HG02970 (cell line): ENCODE data around the gene DMD.

ENCODE experiments used
- ATAC-seq: cut with Tn5 transposase; IDR thresholded peaks from one replicate; pipeline ENCODE4 v1.9.1; 2021; ENCODE audit warnings: mild to moderate bottlenecking, moderate library complexity, moderate number of reproducible peaks; ENCODE audit not compliant: unreplicated experiment, low FRiP score

The DMD gene

DNA sequence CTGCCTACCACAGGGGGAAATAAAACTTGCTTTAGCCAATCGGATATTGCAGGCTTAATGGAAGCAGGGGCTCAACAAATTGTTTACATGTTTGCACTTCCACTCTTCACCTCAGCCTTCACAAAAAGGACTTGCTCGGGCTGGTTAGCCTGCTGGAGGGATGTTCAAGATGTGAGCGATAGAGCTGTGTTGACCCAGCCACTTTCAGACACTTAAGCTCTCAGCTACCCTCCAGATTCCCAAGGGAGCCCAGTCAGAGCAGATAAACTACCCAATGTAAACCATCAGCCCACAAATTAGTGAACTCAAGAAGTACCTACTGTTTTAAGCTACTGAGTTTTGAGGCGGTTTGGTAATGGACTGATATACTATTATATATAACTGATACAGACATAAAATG, 1631.1 kb downstream of the DMD start:
- no peak for ATAC-seq

DNA sequence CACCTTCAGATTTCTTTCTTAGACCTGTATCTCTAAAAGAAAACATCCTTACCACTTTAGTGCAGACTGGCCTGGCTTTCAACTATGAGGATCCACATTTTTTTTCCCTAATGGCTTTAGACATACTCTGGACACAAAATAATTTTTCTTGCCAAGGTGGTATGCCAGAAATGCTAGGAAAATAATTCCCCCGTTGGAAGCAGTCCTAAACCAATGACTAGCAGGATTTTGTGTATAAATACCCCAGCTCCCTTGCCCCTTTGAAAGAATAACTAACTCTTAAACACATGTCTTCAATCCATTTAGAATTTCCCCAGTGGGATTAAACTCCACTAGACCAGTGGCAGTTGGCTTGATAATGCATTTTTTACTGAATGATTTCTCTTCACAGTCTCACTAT, 1639.0 kb downstream of the DMD start:
- ATAC-seq: no peak

DNA sequence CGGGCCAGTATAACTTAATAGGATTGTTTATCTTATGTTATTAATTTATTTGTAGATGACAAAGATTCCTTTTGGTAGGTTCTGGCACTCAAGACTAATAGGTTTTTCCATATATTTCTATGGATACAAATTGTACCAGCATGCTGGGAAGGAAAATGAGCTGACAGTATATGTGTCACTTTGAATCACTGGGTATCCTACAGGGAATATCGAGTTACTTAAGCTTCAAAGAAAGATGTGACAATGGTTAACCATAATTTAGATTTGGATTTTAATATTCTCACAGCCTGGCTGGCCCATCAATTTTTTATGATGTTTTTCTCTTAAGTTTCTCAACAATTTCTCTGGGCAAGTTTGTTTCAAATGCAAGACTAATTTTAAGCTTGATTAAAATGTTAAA, 1640.7 kb downstream of the DMD start:
- no peak for ATAC-seq

DNA sequence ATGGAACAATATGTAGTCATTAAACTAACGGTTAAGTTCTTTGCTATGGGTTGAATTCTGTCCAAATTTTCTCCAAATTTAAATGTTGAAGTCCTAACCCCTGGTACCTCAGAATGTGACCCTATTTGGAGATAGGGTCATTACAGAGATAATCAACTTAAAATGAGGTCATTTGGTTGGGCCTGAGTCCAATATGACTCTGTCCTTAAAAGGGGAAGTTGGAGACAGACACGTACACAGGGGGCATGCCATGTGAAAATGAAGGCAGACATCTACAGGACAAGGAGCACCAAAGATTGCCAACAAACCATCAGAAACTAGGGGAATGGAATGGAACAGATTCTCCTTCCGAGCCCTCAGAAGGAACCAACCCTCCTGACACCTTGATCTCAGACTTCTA, 1647.6 kb downstream of the DMD start:
- no peak for ATAC-seq

DNA sequence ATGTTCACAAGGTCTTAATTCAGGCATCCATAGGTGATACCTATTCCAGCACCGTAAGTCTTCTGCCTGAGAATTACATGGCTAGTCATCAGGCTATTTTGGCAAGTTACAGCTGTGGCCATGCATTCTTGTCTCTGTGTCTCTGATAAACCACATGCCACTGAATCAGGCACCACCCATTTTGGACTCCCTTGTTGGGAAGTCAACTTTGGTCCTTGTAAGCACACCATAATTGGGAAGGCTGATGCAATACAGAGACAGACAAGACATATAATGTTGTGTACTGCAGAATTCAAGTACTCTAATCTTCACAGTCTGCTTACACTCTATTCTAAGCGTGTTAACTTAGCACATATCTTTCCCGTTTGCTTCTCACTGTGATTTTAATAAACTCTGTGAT, 1655.8 kb downstream of the DMD start:
- ATAC-seq: no peak

DNA sequence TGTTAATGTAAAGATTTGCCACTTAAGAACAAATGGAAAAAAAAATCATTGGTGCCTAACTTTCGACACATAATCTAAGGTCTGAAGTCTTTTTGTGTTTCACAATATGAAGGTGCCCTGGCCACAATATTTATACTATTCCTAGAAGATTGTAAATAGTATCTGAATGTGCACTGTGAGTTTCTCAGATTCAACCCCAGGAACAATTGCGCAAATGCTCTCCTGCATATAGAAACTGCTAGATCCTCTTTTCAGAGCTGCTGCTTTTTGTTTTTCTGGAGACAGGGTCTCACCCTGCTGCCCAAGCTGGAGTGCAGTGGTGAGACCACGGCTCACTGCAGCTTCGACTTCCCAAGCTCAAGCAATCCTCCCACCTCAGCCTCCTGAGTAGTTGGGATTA, 1659.4 kb downstream of the DMD start:
- ATAC-seq: no peak

DNA sequence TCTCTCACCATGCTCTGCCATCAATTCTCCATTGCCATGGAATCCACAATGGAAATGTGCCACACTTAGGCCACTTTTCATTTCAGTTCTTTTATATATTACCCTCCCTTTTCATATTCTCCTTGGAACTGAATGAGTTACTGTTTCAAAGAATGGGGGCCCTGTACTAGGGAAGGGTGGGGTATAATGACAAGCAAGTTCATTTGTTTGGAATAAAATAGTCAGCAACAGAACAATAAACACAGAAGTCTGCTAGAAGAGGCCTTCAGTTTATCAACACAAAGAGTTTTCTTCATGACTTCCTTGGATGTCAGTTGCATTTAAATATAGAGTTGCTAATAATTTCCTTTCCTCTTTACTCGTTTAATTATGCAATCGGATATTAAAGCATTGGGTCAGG, 1661.2 kb downstream of the DMD start:
- no peak for ATAC-seq

DNA sequence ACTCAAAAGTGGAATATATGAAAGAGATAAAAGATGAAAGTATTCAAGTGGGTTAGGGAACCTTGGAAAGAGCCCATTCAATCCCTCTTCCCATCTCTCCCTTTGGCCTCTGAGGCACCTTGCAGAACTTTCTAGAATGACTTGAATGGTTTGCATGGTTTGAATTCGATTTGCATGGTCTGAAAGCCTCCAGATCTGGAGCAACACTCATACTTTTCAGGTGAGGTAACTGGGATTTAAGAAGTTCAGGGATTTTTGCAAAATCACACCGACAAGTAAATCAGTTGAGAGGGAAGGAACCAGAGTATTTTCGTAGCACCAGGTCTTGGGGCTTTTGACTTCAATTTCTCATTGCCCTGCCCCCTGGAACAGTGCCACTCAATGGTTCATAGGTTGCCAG, 1663.5 kb downstream of the DMD start:
- ATAC-seq: no peak

DNA sequence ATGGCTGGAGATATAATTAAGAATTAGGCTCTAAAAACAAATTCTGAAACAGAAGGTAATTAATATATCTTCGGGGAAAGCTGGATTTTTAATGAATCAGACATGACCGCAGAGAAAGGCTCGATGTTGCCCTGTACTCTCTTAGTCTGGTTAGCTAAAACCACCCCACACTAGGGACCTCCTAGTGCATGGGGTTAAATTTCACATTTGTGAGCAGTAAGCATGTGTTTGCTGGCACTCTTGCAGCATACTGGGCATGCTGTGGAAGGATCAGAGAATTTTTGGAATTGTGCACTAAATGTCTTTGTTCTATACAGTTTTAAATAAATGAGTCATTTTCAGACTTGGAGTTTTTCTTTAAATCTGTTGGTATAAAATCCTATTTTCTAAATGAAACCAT, 1663.9 kb downstream of the DMD start:
- ATAC-seq: no peak

DNA sequence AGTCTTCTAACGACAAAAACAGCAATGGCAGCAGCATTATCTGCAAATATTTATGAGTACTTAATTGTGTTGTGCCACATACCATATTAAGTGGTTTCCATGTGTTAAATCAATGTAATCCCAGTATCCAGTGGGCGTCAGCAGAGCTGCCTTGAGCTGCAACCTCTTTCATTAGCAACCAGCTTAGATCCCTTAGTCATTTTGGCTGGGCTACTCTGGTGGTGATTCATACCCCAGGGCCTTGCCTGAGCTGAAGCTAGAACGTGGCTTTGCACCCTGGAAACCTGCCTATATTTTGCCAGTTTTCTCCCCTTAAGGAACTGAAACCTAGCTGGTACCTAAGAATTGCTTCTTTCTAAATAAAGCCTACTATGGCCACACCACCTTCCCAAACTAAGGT, 1665.2 kb downstream of the DMD start:
- ATAC-seq: no peak

DNA sequence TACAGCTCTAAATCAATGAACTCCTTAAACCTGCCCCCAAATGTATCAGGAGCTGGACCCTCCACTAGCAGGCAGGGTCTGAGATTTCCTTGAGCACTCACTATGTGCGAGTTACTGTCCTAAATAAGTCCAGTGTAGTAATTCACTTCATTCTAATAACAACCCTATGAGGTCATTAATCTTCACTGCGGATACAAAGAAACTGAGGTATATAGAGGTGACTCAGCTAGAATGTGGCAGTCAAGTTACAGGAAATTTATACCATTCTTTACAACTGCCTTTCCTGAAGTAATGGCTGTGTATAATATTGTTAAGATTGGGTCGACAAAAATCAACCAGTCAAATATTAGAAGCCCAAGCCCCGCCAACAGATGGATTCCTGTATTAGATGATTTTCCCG, 1665.6 kb downstream of the DMD start:
- no peak for ATAC-seq

DNA sequence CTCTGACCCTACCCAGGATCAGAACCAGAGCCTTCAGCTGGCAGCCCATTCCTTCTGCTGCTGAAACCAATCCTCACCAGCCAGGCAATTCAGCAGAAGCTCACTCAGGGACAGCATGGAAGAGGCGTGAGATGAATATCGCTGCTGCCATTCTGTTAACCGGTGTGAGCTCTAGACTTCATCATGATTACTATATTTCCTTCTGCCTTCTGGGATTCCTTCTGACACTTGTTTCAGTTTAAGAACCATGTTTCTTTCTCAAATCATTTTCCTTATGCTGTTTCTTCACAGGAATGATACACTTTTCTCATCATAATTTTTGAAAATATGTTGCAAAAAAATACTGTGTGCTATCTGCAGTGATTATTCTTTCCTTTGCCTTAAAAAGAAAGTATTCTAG, 1666.2 kb downstream of the DMD start:
- ATAC-seq: no peak

DNA sequence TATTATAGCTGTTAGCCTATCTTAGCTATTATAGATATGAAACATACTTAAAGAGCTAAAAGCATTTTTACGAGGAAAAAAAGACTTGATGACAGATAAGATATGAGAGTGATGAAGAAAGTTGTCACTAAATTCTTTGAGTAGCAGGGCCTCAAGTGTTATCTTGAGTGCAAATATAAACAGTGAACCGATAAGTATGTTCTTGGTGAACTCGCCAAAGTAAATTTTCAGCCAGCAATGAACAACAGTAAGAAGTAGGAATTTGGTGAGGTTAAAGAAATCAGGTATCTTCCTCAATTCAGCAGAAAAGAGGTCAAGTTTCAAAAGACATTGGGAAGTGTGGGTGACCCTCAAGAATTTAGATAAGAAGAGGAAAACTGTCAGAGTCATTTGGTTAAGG, 1667.7 kb downstream of the DMD start:
- no peak for ATAC-seq

DNA sequence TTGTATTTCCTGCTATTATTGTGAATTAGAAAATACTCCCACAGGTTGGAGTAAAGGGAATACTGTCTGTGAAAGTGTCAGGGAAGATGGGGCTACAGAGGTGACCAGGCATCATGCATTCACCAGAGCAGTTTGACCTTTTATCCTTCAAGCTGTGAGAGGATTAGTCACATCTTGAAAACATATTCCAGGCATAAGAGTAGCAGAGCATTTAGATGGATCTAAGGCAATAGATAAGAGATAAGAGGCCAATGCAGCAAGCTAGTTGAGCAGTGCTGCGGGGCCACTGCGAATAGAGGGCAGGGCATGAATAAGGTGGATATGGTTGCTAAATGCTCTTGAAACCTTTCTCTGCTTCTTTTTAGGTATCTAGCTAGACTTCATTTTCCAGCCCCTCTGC, 1668.8 kb downstream of the DMD start:
- ATAC-seq: no peak

DNA sequence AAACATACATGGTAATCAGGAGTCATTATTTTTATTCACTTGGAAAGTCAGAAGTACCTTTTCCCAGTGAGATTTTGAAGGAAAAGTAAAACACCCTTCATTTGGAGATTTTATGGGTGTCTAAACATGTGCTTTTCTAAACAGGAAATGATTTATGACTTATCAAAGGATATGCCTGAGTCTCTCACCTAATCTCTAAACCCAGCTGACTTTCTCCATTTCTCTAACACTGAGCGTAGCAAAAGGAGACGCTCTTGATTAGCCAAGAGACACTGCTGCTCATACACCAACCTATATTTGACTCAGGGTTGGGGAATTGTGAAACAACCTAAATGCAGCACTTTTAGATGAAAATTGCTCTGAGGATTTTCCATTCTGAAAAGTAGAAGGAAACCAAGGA, 1671.0 kb downstream of the DMD start:
- ATAC-seq: no peak

DNA sequence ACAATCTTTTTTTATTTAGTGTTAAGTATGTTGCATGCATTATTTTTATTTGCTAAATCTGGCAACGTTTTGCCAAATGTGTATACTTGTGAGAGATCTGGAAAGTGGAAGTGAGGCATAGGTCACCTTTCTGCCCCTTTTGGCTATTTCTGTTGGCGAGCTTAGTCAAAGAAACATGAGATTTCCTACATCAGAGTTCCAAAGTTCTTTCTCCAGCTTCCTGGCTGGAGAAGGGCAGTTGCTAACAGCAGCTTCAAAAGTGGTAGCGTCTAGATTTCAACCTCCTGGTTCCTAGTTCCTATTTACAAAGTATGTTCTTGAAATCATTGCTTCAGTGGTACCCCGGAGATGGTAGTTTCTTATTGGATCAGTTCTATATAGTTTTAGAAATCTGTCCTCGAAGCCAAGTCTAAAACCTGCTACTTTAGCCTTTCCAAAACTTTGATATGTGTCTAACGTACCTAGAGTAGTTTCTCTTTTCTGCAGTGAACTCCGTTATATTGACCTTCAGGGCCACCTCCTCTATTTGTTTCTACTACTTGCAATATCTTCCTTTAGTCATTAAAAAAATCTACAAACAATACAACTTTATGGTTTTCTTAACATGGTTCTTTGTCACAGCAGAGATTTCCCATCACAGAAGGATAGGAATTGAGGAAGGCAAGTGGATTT, 1683.8 kb downstream of the DMD start:
- no peak for ATAC-seq

DNA sequence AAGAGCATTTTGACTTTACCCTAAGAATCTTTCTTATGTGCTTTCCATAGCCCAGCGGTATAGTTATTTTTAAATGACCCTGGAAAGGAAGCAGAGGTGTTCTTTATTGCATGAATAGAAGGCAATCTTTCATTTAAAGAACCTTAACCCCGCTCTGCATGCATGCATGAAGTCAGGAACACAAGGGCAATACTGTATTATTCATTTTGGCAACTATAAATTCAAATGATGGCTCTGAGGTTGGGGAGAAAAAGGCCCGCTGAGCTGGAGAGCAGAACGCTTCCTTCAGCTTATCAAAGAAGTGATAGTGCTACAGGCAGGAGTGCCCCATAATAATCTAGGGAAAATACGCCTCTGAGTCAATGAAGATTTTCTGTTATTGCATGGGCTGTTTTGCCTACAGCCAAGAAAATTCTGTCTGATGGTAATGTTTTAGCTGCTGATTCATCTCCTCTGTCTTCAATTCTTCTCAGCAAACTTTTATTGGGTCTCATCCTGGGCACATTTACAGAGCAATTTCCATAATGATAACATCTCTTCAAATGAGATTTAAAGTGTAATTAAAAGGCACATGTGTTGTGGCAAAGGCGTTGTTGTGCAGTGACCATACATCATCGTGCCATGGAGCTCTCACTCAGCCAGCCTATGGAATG, 1687.3 kb downstream of the DMD start:
- ATAC-seq: no peak

DNA sequence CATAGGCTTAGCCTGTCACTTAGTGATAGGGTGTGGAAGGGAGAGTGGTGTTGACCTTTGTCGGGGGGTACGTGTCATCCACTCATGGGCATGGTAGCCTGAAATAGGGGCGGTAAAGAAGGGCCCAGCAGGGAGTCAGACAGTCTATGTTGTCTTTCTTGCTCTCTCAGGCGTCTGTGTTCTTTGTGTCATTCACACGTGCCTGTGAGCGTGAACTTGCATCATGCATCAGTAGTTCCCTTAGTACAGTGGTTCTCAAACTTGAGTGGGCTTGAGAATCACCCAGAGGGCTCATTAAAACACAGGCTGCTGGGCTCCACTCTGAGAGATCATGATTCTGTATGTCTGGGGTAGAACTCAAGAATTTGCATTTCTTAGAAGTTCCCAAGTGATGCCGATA, 1688.6 kb downstream of the DMD start:
- no peak for ATAC-seq

DNA sequence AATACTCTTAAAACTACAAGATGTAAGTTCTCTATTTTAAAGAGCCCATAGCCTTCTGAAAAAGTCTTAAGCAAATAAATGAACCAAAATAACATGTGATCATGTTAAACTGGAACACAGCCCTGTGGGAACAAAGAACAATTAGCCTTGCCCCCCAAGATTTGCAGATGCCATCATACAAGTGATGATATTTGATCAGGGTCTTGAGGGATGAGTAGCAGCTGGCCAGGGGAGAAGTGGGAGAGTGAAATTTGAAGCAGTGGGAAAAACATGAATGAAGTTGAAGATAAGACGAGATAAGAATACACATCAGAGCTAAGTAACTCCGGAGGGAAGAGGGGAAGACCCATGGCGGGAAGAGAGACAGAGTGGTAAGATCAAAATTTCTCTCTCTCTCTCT, 1689.4 kb downstream of the DMD start:
- no peak for ATAC-seq

DNA sequence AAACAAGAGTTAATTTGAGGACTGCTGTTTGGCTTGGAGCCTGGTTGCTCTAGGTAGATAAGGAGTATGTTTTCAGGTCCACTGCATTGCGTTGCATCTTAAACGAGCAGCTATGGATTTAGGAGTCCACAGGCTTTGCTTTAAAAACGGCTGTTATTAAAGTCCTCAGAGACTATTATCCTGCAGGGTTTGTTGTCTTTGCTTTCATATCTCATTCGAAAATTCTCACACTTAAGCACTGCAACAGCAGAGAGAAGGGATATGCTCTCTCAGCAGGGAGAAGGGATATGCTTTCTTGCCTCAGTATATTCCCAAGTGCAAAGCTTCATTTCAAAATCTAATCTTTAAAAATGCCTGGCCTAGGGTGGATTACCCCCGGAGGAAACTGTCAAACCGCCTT, 1694.8 kb downstream of the DMD start:
- no peak for ATAC-seq

DNA sequence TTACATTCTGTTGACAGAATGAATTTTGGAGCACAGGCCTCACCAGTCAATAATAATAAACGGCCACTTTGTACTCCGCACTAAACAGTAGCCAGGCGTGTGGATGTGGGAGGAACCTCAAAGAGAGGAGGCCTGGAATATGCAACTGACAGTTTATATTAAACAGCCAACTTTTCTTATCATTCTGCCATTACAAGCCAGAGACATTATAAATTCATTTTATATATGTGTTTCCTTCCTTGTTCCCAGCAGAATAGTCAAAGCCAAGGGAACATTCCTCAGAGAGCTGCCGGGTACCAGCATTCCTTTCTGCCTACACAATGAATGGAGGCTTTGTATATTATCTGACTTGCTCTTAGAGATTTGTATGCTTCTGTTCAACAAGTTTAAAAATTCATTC, 1703.0 kb downstream of the DMD start:
- ATAC-seq: no peak

DNA sequence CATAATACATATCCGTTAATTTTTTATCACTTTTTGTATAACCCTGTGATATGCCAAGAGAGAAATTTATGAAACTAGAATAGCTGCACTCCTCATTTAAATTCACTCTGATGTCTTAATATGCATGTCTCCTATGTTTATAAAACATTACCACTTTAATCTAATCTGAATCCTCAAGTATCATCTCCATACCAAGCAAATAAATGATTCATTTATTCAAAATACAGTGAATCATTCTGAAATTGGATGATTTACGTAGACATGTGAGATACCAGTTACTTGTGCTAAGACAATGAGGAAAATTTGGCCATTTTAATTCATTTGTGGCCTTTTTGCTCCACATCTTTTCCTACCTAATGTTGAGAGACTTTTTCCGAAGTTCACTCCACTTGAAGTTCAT, 1704.4 kb downstream of the DMD start:
- no peak for ATAC-seq

DNA sequence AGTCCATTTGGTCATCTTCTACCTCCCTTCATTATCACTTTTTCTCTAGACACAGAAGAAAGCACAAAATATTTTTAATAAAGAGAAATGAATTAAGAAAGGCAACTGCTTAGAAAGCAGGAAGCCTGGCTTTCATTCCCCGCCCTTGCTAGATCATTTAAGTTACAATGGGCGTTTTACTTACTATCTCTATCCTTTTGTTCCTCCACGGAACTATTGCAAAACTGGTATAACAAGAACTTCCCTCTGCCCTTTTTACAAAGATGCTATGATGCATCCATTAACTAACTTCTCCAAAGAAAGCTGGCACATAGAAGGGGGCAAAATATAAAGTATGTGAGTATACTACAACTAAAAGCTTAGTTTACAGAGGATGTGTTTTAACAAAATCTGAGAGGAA, 1705.0 kb downstream of the DMD start:
- no peak for ATAC-seq
